Measurements from ENCODE around the gene WNT3A.

Gene WNT3A

GRCh38 chr1:228034954-228035837 is 28.4 kb downstream of the WNT3A start:
- no peak for DNase-seq

- no peak for DNase-seq
These were observed 29.0 kb downstream of the WNT3A start for GRCh38 chr1:228035844-228036243.

- no peak for DNase-seq
These were observed 30.0 kb downstream of the WNT3A start for GRCh38 chr1:228036701-228037231.

GRCh38 chr1:228037401-228038386 is 30.9 kb downstream of the WNT3A start:
- no peak for DNase-seq

DNA sequence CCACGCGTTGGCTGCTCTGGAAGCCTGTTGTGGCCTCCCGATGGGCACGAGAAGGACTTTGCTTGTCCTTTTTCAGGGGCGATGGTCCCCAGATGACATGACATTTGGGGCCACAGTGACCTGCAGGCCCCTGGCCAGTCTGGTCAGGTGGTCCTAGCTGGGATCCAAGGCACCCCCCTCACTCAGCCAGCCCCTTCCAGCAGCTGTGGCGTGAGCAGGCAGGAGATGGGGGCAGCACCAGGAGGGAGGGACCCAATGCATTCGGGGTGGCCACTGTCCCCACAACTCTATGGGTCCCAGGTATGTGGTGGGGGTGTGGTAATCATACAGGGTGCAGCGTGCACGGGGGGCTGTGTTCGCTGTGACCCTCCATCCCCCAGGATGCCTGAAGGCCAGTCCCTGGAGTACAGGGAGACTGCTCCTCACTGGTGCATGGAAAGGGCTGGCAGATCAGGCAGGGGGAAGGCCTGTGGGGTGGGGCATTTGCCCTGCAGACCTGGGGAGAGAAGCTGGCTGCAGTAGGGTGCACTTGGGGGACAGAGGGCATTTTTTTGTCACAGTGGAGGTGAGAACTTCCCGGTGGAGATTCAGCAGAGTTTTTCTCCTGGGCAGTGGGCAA is 31.7 kb downstream of the WNT3A start:
- no peak for DNase-seq

- no peak for DNase-seq
These were observed 32.5 kb downstream of the WNT3A start for GRCh38 chr1:228039006-228039903.

DNA sequence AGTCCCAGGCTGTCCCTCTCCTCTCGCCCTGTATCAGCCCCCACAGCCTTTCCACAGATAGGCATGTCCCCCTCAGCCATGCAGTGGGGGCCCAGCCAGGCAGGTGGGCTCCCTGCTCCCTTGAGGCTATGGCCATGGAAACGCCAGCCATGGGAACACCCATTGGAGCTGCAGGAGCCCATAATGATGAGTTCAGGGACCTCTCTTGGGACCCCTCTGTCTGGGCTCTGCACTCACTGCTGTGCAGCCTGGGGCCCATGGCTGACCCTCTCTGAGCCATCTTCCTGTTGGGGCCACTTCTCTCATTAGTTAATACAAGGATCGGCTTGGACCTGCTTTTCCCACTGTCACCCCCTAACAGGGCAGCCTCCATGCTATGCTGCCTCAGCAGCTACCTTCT is 33.2 kb downstream of the WNT3A start:
- DNase-seq, result no peak

GRCh38 chr1:228041316-228041715 is 34.5 kb downstream of the WNT3A start:
- no peak for DNase-seq

- DNase-seq, result no peak
These were observed 35.7 kb downstream of the WNT3A start for GRCh38 chr1:228042508-228042907.

DNA sequence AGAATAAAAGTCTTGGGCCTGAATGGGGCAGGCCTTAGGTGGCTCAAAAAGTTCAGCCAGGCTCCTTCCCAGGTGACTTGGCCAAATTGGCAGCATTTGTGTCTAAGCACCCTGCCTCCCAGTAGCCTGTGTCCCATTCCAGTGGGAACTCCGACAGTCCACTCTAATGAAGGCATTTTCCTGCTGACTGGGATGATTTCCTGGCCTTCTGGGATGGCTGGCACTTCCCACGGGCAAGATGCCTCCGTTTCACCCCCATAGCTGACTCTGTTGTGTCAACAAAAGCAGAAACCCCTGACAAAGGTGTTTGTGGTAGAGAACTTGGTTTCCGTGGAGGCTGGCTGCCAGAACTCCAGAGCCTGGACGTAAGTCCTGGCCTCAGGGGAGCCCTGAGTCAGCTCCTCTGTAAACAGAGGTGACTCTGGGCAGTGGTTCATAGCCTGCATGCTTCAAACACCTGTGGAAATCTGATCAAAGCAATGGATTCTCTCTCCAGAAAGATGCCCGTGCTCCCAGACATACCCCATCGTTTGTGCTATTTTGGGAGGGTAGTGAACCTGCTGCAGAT is 36.6 kb downstream of the WNT3A start:
- no peak for DNase-seq

DNA sequence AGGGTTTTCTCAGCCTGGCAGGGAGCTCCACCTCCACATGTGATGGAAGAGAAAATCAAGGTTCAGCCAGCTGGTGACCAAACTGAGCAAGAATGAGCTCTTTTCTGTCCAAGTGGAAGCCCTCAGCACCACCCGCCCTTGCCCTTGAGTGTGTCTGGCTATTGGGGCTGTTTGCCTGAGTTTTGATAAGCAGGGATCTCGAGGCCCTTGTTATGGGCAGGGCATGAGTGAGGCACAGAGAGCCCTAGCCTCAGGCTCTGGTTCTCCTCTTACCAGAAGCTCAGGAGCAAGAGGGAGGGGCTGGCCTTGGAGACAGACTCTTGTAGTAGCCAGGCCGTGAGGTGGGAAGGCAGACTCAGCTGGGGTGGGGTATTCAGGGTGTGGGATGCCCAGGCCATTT is 38.2 kb downstream of the WNT3A start:
- no peak for DNase-seq

- DNase-seq, result no peak
These were observed 38.6 kb downstream of the WNT3A start for GRCh38 chr1:228045405-228045804.

- DNase-seq, result no peak
These were observed 39.1 kb downstream of the WNT3A start for GRCh38 chr1:228045871-228046270.

GRCh38 chr1:228046421-228047182 is 39.8 kb downstream of the WNT3A start:
- no peak for DNase-seq

GRCh38 chr1:228047183-228047466 is 40.3 kb downstream of the WNT3A start:
- no peak for DNase-seq

- no peak for DNase-seq
These were observed 41.3 kb downstream of the WNT3A start for GRCh38 chr1:228048120-228048519.

- DNase-seq, result no peak
These were observed 42.0 kb downstream of the WNT3A start for GRCh38 chr1:228048659-228049298.

DNA sequence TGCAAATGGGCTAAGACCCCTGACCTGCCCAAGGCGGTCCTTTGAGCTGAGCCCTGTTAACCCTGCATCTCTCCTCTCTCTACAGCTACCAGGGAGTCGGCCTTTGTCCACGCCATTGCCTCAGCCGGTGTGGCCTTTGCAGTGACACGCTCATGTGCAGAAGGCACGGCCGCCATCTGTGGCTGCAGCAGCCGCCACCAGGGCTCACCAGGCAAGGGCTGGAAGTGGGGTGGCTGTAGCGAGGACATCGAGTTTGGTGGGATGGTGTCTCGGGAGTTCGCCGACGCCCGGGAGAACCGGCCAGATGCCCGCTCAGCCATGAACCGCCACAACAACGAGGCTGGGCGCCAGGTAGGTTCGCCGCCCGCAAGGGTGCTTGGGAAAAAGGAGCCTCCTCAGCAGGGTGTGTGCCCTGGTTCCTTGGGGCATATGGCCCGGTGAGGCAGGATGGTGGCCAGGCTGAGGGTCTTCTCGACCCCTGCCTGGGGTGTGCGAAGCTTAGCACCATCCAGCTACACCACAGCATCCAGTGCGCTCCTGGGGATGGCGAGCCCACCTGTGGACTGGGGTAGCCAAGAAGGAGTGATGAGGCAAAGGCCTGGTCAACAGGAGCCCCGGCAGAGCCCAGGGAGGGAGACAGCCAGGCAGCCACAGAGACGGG is 43.9 kb downstream of the WNT3A start:
- no peak for DNase-seq

DNA sequence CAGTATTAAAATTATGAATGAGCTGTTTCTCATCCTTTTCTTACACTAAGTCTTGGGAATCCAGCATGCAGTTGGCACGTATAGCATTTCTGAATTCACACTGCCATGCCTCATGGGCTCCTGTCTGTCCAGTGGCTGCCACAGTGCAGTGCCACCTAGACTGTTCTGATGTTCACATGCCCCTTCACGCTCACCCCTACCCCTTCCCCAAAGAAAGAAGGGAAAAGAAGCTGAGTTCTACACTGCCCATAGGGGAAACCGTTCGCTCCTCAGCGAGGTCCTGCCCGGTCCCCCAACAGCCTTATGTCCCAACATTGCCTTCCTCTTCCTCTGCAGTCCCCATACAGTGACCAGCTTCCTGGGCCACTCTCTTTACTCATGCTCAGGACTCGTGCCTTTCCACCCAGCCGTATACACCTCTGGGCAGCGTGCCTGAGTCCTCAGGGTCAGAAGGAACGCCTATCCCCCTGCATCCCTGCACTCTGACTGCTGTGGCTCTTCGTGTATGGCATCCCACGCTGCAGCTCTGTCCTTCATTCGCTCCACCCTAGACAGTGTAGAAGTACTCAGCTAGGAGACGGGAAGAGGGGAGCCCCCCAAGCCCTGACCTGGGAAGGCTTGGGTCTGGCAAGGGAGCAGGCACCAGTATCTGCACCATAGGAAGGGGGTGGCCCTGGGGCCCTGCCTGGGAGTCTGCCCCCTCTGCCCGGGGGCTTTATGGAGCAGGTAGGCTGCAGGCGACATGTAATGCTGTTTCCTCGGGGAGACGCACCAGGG is 51.6 kb downstream of the WNT3A start:
- no peak for DNase-seq

All from NCI-H1092 (cell line).